HepG2 (cell line): ENCODE results near the gene TNS4. TPM values are rescaled to one million over a fixed set of nuclear protein-coding genes. Genes with fewer than 3 reads are reported as not detected.

Source experiments
- CREBL2 ChIP-seq: sonication (generic); formaldehyde crosslinking; IDR thresholded peaks from 2 replicates; pipeline ENCODE4 v1.8.1; 2023; ENCODE audit warnings: missing genetic modification reagents, mild to moderate bottlenecking, borderline replicate concordance
- DNMT3B ChIP-seq: conservative IDR thresholded peaks from 2 replicates; pipeline ENCODE4 v1.6.1; 2016; ENCODE audit warnings: missing biosample characterization, control low read depth
- EEA1 ChIP-seq: sonication (generic); formaldehyde crosslinking; IDR thresholded peaks from 2 replicates; pipeline ENCODE4 v1.5.1; 2020; ENCODE audit warnings: mild to moderate bottlenecking, missing genetic modification reagents, borderline replicate concordance
- ESRRA ChIP-seq: sonication (generic); formaldehyde crosslinking; IDR thresholded peaks from 2 replicates; pipeline ENCODE4 v1.5.1; 2020; ENCODE audit warnings: mild to moderate bottlenecking, low read depth, missing genetic modification reagents
- ETV6 ChIP-seq: sonication (generic); formaldehyde crosslinking; conservative IDR thresholded peaks from 2 replicates; pipeline ENCODE4 v1.4.0; 2020; ENCODE audit warnings: missing genetic modification reagents
- FOXP1 ChIP-seq, 2 experiments: fragments of 450-650 bp in 1 of 2; IDR thresholded peaks; 2 replicates each; pipeline ENCODE4 v1.6.1; 2017 to 2018; ENCODE audit warnings: antibody characterized with exemption in 1 of 2
- GATA4 ChIP-seq: sonication (generic); IDR thresholded peaks from 2 replicates; pipeline ENCODE4 v1.6.1; 2016; ENCODE audit warnings: antibody characterized with exemption, low read depth, borderline replicate concordance
- KDM5B ChIP-seq: sonication (generic); formaldehyde crosslinking; IDR thresholded peaks from 2 replicates; pipeline ENCODE4 v1.4.0; 2020; ENCODE audit warnings: missing genetic modification reagents, mild to moderate bottlenecking, borderline replicate concordance
- KLF6 ChIP-seq: IDR thresholded peaks from 2 replicates; pipeline ENCODE4 v1.8.0; 2016; ENCODE audit warnings: missing biosample characterization, missing genetic modification reagents
- MAX ChIP-seq: IDR thresholded peaks from 2 replicates; pipeline ENCODE4 v1.6.1; 2012; ENCODE audit warnings: inconsistent platforms
- MED1 ChIP-seq: sonication (generic); formaldehyde crosslinking; IDR thresholded peaks from 2 replicates; pipeline ENCODE4 v1.4.0; 2020; ENCODE audit warnings: missing genetic modification reagents
- MEF2D ChIP-seq: sonication (generic); formaldehyde crosslinking; IDR thresholded peaks from 2 replicates; pipeline ENCODE4 v1.5.1; 2020; ENCODE audit warnings: mild to moderate bottlenecking, missing genetic modification reagents
- MEIS2 ChIP-seq: sonication (generic); formaldehyde crosslinking; IDR thresholded peaks from 2 replicates; pipeline ENCODE4 v1.9.0; 2021; ENCODE audit warnings: mild to moderate bottlenecking, missing genetic modification reagents
- MIXL1 ChIP-seq: IDR thresholded peaks from 2 replicates; pipeline ENCODE4 v1.6.1; 2016
- NFE2L2 ChIP-seq: fragments of 150-350 bp; IDR thresholded peaks from 2 replicates; pipeline ENCODE4 v1.6.1; 2014; ENCODE audit warnings: low read length
- NPAS2 ChIP-seq: sonication (generic); formaldehyde crosslinking; IDR thresholded peaks from 2 replicates; pipeline ENCODE4 v1.8.0; 2022; ENCODE audit warnings: mild to moderate bottlenecking, missing genetic modification reagents, borderline replicate concordance
- SP4 ChIP-seq: sonication (generic); formaldehyde crosslinking; IDR thresholded peaks from 2 replicates; pipeline ENCODE4 v1.8.1; 2023; ENCODE audit warnings: mild to moderate bottlenecking, missing genetic modification reagents
- TARDBP ChIP-seq: sonication (generic); formaldehyde crosslinking; IDR thresholded peaks from 2 replicates; pipeline ENCODE4 v1.8.0; 2022; ENCODE audit warnings: mild to moderate bottlenecking, missing genetic modification reagents
- ZNF121 ChIP-seq: sonication (generic); formaldehyde crosslinking; IDR thresholded peaks from 2 replicates; pipeline ENCODE4 v1.5.0; 2020; ENCODE audit warnings: mild to moderate bottlenecking, missing genetic modification reagents
- ZNF143 ChIP-seq: sonication (generic); formaldehyde crosslinking; IDR thresholded peaks from 2 replicates; pipeline ENCODE4 v1.4.0; 2020; ENCODE audit warnings: missing genetic modification reagents
- ZNF503 ChIP-seq: sonication (generic); formaldehyde crosslinking; IDR thresholded peaks from 2 replicates; pipeline ENCODE4 v1.4.0; 2020; ENCODE audit warnings: missing genetic modification reagents
- ZNF558 ChIP-seq: sonication (generic); formaldehyde crosslinking; IDR thresholded peaks from 2 replicates; pipeline ENCODE4 v1.9.0; 2022; ENCODE audit warnings: mild to moderate bottlenecking, missing genetic modification reagents, borderline replicate concordance
- ZNF574 ChIP-seq: sonication (generic); formaldehyde crosslinking; IDR thresholded peaks from 2 replicates; pipeline ENCODE4 v1.4.0; 2020; ENCODE audit warnings: missing genetic modification reagents
- ZNF709 ChIP-seq: sonication (generic); formaldehyde crosslinking; IDR thresholded peaks from 2 replicates; pipeline ENCODE4 v1.5.0; 2020; ENCODE audit warnings: mild to moderate bottlenecking, missing genetic modification reagents
- polyA plus RNA-seq, 8 experiments: library from polyadenylated mRNA; depleted of rRNA in 3 of 8; stranded (reverse) in 7 of 8; unstranded in 1 of 8; fragments of >200 nt; fragmentation: Illumina TruSeq in 4 of 8; extraction: Trizol in 4 of 8; gene quantifications; 2 replicates each; pipeline versions ENCODE4 v1.2.1 to v1.2.3, GENCODE V29; 2011 to 2016; ENCODE audit warnings: low read depth in 4 of 8, missing spikeins in 1 of 8, mixed read lengths in 1 of 8; ENCODE audit not compliant: insufficient read depth in 1 of 8
- total RNA-seq, 5 experiments: library from RNA; depleted of rRNA; stranded (reverse); fragments of >200 nt; fragmentation: Illumina TruSeq; extraction: Trizol; gene quantifications; 2 replicates each; pipeline ENCODE4 v1.2.3, GENCODE V29; 2016; ENCODE audit warnings: low read depth in 1 of 5
- TF ChIP-seq, protein P1 (sequence below): sonication (generic); formaldehyde crosslinking; IDR thresholded peaks from 2 replicates; pipeline ENCODE4 v1.5.0; 2020; ENCODE audit warnings: mild to moderate bottlenecking, missing genetic modification reagents, moderate library complexity

Gene TNS4
- total and polyA plus RNA-seq, 2 of the 13 experiments (the other 11 are each of a cell fraction or from before 2014, with no cell fraction given), result 0.58 to 2.1 TPM

- TF ChIP-seq ZNF574 (CRISPR knock-in tag) (peak; percentile 78), MEF2D (no peak; the same call in none of the 2 replicates), FOXP1 (IDR thresholded peaks at IDR 0.05) (no peak), FOXP1 (CRISPR knock-in tag; IDR thresholded peaks at IDR 0.05) (peak; percentile 93), DNMT3B (CRISPR knock-in tag) (peak; percentile 79), ZNF503 (CRISPR knock-in tag) (0 out of 2 replicates have a peak, but pooled peaks have one; percentile 46), ZNF709 (CRISPR knock-in tag) (no peak), EEA1 (CRISPR knock-in tag) (no peak), NFE2L2 (no peak), ESRRA (CRISPR knock-in tag) (peak; percentile 28; the same call in 1 of the 2 replicates), KLF6 (CRISPR knock-in tag) (peak; percentile 93), MAX (peak; percentile 97), MIXL1 (0 out of 2 replicates have a peak, but pooled peaks have one; percentile 36), ZNF558 (CRISPR knock-in tag) (no peak), NPAS2 (peak; percentile 95), ZNF121 (peak; percentile 67), CREBL2 (0 out of 2 replicates have a peak, but pooled peaks have one; percentile 27), MED1 (CRISPR knock-in tag) (peak; percentile 91), ZNF143 (CRISPR knock-in tag) (peak; percentile 46; the same call in 1 of the 2 replicates), MEIS2 (peak; percentile 68; the same call in 1 of the 2 replicates), TARDBP (CRISPR knock-in tag) (peak; percentile 90), KDM5B (CRISPR knock-in tag) (no peak), ETV6 (CRISPR knock-in tag) (0 out of 2 replicates have a peak, but pooled peaks have one; percentile 31), SP4 (0 out of 2 replicates have a peak, but pooled peaks have one; percentile 58), GATA4 (no peak)
- TF ChIP-seq, protein P1, sequence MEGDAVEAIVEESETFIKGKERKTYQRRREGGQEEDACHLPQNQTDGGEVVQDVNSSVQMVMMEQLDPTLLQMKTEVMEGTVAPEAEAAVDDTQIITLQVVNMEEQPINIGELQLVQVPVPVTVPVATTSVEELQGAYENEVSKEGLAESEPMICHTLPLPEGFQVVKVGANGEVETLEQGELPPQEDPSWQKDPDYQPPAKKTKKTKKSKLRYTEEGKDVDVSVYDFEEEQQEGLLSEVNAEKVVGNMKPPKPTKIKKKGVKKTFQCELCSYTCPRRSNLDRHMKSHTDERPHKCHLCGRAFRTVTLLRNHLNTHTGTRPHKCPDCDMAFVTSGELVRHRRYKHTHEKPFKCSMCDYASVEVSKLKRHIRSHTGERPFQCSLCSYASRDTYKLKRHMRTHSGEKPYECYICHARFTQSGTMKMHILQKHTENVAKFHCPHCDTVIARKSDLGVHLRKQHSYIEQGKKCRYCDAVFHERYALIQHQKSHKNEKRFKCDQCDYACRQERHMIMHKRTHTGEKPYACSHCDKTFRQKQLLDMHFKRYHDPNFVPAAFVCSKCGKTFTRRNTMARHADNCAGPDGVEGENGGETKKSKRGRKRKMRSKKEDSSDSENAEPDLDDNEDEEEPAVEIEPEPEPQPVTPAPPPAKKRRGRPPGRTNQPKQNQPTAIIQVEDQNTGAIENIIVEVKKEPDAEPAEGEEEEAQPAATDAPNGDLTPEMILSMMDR, result peak; percentile 32; the same call in 1 of the 2 replicates
Measured at GRCh38 chr17:40448639-40449261, 52.7 kb downstream of the TNS4 start (continued).
